SU-DHL-6 (cell line): ENCODE results near the gene COL11A1.

Source experiments
- EZH2phosphoT487 ChIP-seq: fragments of 200-600 bp; sonication (generic), shearing (Covaris generic); conservative IDR thresholded peaks from 2 replicates; pipeline ENCODE4 v1.6.1; 2018; ENCODE audit warnings: mild to moderate bottlenecking, antibody characterized with exemption, low read length, moderate library complexity, mixed read lengths
- TF ChIP-seq, protein P1 (sequence below): fragments of 200-600 bp; sonication (generic); IDR thresholded peaks from one replicate; pipeline ENCODE4 v1.5.1; 2017; ENCODE audit warnings: antibody characterized with exemption, mild to moderate bottlenecking, low read length, moderate library complexity; ENCODE audit not compliant: insufficient read depth, poor library complexity, severe bottlenecking

DNA sequence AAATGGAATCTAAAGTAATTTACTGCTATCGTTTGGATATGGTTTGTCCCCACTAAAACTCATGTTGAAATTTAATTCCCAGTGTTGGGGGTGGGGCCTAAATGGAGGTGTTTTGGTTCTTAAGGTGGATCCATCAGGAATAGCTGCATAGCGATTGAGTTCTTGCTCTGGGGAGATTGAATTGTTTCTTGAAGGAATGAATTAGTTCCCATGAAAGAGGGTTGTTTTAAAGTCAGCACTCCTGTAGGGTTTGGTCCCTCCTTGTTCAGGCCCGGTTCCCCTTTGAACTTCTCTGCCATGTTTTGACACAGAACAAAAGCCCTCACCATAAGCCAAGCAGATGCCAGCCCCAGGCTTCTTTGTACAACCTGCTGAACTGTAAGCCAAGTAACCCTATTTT lies 170.9 kb downstream of the COL11A1 start:
- TF ChIP-seq, protein P1, sequence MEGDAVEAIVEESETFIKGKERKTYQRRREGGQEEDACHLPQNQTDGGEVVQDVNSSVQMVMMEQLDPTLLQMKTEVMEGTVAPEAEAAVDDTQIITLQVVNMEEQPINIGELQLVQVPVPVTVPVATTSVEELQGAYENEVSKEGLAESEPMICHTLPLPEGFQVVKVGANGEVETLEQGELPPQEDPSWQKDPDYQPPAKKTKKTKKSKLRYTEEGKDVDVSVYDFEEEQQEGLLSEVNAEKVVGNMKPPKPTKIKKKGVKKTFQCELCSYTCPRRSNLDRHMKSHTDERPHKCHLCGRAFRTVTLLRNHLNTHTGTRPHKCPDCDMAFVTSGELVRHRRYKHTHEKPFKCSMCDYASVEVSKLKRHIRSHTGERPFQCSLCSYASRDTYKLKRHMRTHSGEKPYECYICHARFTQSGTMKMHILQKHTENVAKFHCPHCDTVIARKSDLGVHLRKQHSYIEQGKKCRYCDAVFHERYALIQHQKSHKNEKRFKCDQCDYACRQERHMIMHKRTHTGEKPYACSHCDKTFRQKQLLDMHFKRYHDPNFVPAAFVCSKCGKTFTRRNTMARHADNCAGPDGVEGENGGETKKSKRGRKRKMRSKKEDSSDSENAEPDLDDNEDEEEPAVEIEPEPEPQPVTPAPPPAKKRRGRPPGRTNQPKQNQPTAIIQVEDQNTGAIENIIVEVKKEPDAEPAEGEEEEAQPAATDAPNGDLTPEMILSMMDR = no peak
- no peak for TF ChIP-seq EZH2phosphoT487
